Measurements from ENCODE around the gene TIGD2.

TIGD2 gene

DNA sequence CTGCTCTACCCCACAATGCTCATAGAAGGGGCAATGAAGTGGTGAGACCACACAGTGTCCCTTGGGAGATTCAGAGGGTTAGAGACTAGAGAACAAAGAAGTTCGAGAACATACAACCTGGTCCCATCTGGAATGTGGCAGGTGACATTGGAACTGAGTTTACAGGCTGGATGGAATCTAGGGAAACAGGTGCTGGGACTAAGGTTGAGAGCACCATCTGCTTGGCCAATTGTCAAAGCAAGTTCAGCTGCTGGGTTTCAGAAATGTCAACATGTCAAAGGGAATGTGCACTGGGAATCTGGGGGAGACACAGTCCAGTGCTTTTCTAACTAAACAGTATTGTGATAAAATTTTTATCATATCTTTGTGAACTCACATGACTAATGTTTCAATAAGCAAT is 38.4 kb upstream of the TIGD2 start:
- DNase-seq (ENCODE audit: low read depth, low spot score): no peak
- TF ChIP-seq, protein P1, sequence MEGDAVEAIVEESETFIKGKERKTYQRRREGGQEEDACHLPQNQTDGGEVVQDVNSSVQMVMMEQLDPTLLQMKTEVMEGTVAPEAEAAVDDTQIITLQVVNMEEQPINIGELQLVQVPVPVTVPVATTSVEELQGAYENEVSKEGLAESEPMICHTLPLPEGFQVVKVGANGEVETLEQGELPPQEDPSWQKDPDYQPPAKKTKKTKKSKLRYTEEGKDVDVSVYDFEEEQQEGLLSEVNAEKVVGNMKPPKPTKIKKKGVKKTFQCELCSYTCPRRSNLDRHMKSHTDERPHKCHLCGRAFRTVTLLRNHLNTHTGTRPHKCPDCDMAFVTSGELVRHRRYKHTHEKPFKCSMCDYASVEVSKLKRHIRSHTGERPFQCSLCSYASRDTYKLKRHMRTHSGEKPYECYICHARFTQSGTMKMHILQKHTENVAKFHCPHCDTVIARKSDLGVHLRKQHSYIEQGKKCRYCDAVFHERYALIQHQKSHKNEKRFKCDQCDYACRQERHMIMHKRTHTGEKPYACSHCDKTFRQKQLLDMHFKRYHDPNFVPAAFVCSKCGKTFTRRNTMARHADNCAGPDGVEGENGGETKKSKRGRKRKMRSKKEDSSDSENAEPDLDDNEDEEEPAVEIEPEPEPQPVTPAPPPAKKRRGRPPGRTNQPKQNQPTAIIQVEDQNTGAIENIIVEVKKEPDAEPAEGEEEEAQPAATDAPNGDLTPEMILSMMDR (IDR thresholded peaks at IDR 0.05; ENCODE audit: low read depth, low read length): no peak
- H3K4me3 ChIP-seq (ENCODE audit: low read depth, low read length): no peak overlapping the region
- in situ Hi-C loops (cut with HindIII; ENCODE audit: low sequenced_read_pairs): no loop called here

DNA sequence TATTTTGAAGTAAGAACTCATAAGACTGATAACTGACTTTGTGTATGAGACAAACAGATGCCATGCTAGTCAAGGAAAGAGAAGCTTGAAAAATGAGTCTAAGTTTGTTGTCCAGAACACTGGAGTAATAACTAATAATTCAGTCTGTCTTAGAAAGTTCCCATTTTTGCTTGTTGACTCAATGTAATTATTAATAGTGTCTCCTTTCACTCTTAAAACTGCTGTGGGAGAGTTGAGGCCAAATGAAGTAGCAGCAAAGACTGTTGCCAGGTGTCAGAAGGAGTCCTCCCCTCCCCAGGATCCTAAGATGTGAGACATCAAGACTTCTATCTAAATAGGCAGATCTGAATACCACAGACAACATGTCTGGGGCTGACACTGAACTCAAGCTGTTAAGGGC is 33.6 kb upstream of the TIGD2 start:
- in situ Hi-C loops (cut with HindIII; ENCODE audit: low sequenced_read_pairs): no loop called here
- DNase-seq (ENCODE audit: low read depth, low spot score): no peak
- TF ChIP-seq, protein P1 (IDR thresholded peaks at IDR 0.05; ENCODE audit: low read depth, low read length): no peak
- no peak overlapping the region for H3K4me3 ChIP-seq (ENCODE audit: low read depth, low read length)

DNA sequence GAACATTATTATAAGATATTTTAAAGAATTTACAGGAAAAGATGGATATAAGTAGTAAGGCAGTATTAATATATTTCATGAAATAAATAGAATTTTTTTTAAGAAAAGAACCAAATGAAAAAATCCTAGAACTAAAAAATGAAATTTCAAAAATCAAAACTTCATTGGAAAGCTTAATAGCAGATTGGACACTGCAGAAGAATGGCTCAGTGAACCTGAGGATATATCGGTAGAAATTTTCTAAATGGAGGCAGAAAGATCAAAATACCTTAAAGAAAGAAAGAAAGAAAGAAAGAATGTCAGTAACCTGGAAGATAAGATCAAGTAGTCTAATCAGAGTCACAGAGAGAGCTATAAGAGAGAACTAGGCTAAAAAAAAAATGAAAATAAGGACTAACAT is 33.0 kb upstream of the TIGD2 start:
- DNase-seq (ENCODE audit: low read depth, low spot score): no peak
- in situ Hi-C loops (cut with HindIII; ENCODE audit: low sequenced_read_pairs): no loop called here
- H3K4me3 ChIP-seq (ENCODE audit: low read depth, low read length): no peak overlapping the region
- TF ChIP-seq, protein P1 (IDR thresholded peaks at IDR 0.05; ENCODE audit: low read depth, low read length): no peak

DNA sequence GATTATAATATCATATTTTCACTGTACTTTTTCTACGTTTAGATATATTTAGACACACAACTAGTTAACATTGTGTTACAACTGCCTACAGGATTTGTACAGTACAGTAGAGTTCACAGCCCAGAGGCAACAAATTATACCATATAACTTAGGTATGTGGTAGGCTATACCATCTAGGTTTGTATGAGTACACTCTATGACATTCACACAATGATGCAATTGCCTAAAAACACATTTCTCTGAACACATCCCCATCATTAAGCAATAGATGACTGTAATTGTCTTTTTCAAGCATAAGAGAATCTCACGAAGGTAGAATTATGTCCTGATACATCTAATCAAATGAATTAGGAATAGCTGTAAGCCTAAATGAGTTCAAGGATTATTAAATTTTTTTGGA is 12.3 kb upstream of the TIGD2 start:
- no peak for DNase-seq (ENCODE audit: low read depth, low spot score)
- H3K4me3 ChIP-seq (ENCODE audit: low read depth, low read length): no peak overlapping the region
- TF ChIP-seq, protein P1 (IDR thresholded peaks at IDR 0.05; ENCODE audit: low read depth, low read length): no peak
- in situ Hi-C loops (cut with HindIII; ENCODE audit: low sequenced_read_pairs): no loop called here

DNA sequence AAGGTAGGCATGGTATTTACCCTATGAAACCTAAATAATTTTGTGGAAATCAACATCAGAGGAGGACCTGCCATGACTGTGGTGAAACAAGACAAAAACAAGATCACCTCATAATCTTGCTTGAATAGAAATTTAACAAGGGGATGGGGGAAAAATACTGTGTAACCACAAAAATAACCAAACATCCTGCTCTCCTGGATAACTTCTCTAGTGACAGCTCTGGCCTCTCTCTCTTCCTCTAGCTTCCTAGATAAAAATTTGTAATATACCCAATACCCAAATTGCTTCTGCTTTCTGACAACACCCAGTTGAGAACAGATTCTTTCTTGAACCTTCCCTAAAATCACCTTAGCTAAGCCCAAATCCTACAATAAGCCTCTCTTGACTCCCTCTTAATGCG is 11.9 kb upstream of the TIGD2 start:
- TF ChIP-seq, protein P1 (IDR thresholded peaks at IDR 0.05; ENCODE audit: low read depth, low read length): no peak
- no peak overlapping the region for H3K4me3 ChIP-seq (ENCODE audit: low read depth, low read length)
- DNase-seq (ENCODE audit: low read depth, low spot score): no peak
- in situ Hi-C loops (cut with HindIII; ENCODE audit: low sequenced_read_pairs): no loop called here

DNA sequence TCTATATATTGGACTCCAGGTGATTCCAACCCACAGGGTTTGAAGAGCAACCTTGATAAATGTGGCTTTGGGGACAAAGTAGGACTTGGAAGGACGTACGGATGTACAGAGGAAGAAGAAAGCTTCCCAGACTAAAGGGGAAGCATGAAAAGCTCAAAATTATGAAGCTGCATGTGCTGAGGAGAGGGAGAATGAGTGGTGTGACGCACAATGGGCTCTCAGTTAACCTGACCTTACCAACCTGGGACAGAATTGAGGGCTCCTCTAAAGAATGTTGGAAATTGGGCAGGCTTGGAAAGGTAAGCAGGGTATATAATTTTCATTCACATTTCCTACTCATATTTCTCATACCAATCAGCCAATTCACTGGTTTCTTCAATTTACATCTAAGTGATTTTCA is 10.5 kb upstream of the TIGD2 start:
- in situ Hi-C loops (cut with HindIII; ENCODE audit: low sequenced_read_pairs): no loop called here
- no peak overlapping the region for H3K4me3 ChIP-seq (ENCODE audit: low read depth, low read length)
- TF ChIP-seq, protein P1 (IDR thresholded peaks at IDR 0.05; ENCODE audit: low read depth, low read length): no peak
- DNase-seq (ENCODE audit: low read depth, low spot score): no peak

Measured in astrocyte of the spinal cord (primary cell).